Measurements from ENCODE around the gene UBIAD1. TPM values are rescaled to one million over a fixed set of nuclear protein-coding genes. Genes with fewer than 3 reads are reported as not detected.
A peak's percentile ranks its signal among the peaks of the same experiment; 100 is the strongest.

The UBIAD1 gene
- total and polyA plus RNA-seq, 5 donors from 2014 or later: 20.9 to 43.5 (median 38.3) TPM

DNA sequence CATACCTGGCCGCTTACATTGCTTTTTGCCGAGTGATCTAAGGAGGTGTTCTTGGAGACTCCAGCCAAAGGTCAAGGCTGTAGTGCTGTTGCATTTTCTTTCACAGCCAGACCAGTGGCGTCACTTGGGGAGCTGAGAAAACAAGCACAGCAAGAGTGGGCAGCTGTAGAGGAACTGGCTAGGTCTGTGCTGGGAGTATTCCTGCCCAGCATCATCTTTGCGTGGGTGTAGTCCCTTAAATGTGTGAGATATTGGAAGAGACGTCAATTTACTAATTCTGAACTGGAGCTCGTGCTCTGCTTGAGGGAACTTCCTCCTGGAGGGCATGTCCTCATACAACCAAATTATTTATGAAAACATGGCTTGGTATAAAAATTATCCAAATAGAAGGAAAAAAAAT lies 10.2 kb downstream of the UBIAD1 start:
- peaks cover 51% of the 10 kb centered on the region for H3K36me3 Mint-ChIP-seq
- Histone ChIP-seq H3K4me3 (ENCODE audit: low read depth, low read length) (no peak overlapping the region), H3K27me3 (ENCODE audit: control insufficient read depth, insufficient read depth, low read length) (no peaks in the 10 kb centered on the region), H3K9me3 (ENCODE audit: control insufficient read depth in 2 of 2, low read length in 2 of 2) (no peaks in the 10 kb centered on the region), H3K4me1 (ENCODE audit: control insufficient read depth, insufficient read depth, low read length, poor library complexity, severe bottlenecking) (peaks cover 66% of the 10 kb centered on the region), H3K36me3 (ENCODE audit: control insufficient read depth, insufficient read depth, low read length) (peaks cover 30% of the 10 kb centered on the region), H3K27ac (ENCODE audit: insufficient read depth, low read length, poor library complexity, severe bottlenecking) (no peak overlapping the region)
- H3K27me3 Mint-ChIP-seq: no peaks in the 10 kb centered on the region
- peak overlapping the region in 2 of 4 donors; percentile 28 to 63 for H3K4me3 Mint-ChIP-seq
- no peak for DNase-seq
- no peak for ATAC-seq (ENCODE audit: low read depth in 2 of 2)
- H3K4me1 Mint-ChIP-seq: peaks cover 10 to 89% (median 63%) of the 10 kb centered on the region in 4 donors
- H3K27ac Mint-ChIP-seq: peak overlapping the region; percentile 95 to 99 (median 97)
- no peaks in the 10 kb centered on the region for H3K9me3 Mint-ChIP-seq

DNA sequence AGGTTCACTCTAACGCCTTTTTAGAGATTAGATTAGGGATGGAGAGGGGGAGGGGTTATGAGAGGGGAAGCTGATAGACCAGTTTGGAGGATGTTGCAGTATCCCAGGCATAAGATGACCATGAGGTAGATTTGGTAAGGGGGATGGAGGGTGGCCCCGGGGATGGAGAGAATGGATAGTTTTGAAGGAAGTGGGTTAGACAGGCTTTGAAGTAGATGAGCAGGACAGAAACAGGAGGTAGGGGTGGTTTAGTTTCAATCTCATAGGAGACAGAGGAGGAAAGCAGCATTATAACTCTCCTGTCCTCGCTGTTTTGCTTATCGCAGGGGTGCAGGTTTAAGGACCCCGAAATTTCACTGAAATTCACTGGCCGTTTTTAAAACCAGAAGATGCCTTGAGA lies 11.8 kb downstream of the UBIAD1 start:
- DNase-seq: peak in 1 of 3 donors; percentile 49
- H3K27me3 ChIP-seq (ENCODE audit: control insufficient read depth, insufficient read depth, low read length): no peaks in the 10 kb centered on the region
- Mint-ChIP-seq H3K9me3 (no peaks in the 10 kb centered on the region), H3K27me3 (no peaks in the 10 kb centered on the region), H3K27ac (peak overlapping the region; percentile 87 to 97 (median 95)), H3K4me1 (peaks cover 10 to 78% (median 59%) of the 10 kb centered on the region in 4 donors), H3K4me3 (peak overlapping the region; percentile 62 to 89 (median 82)), H3K36me3 (peaks cover 36% of the 10 kb centered on the region)
- peak overlapping the region; percentile 57 for H3K4me3 ChIP-seq (ENCODE audit: low read depth, low read length)
- H3K4me1 ChIP-seq (ENCODE audit: control insufficient read depth, insufficient read depth, low read length, poor library complexity, severe bottlenecking): peaks cover 60% of the 10 kb centered on the region
- no peaks in the 10 kb centered on the region for H3K9me3 ChIP-seq (ENCODE audit: control insufficient read depth in 2 of 2, low read length in 2 of 2)
- H3K27ac ChIP-seq (ENCODE audit: insufficient read depth, low read length, poor library complexity, severe bottlenecking): peak overlapping the region; percentile 49
- no peak for ATAC-seq (ENCODE audit: low read depth in 2 of 2)
- peaks cover 33% of the 10 kb centered on the region for H3K36me3 ChIP-seq (ENCODE audit: control insufficient read depth, insufficient read depth, low read length)

DNA sequence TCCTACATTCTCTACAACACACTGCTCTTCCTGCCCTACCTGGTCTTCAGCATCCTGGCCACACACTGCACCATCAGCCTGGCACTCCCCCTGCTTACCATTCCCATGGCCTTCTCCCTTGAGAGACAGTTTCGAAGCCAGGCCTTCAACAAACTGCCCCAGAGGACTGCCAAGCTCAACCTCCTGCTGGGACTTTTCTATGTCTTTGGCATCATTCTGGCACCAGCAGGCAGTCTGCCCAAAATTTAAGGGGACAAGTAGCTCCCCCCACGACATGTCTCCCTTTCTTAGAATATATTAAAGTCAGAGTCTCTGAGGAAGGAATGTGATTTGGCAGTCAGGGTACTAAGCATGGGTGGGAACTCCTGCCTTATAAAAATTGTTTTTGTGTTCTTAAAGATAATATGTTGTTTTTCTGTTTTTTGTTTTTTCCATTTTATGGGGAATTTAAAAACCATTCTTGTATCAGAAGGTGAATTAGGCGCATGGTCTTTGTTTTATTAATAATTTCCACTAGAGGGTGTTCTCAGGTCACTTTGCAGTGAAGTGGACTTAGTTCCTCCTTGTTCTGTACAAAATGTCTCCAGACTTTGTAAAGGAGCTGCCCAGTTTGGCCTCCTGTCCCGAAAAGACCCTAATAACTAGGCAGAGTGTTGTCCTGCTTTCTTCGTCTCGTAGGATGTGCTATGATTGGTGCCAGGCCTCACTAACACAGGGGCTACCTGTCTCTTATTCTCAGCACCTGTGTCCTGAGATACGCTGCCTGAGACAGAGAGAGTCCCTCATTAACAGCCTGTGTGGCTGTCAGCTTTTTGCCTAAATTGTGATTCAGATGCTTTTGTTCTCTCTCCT lies 13.1 kb downstream of the UBIAD1 start:
- no peak for ATAC-seq (ENCODE audit: low read depth in 2 of 2)
- no peaks in the 10 kb centered on the region for H3K9me3 Mint-ChIP-seq
- H3K36me3 Mint-ChIP-seq: peaks cover 42% of the 10 kb centered on the region
- Histone ChIP-seq H3K9me3 (ENCODE audit: control insufficient read depth in 2 of 2, low read length in 2 of 2) (no peaks in the 10 kb centered on the region), H3K4me1 (ENCODE audit: control insufficient read depth, insufficient read depth, low read length, poor library complexity, severe bottlenecking) (peaks cover 50% of the 10 kb centered on the region), H3K27me3 (ENCODE audit: control insufficient read depth, insufficient read depth, low read length) (no peaks in the 10 kb centered on the region), H3K36me3 (ENCODE audit: control insufficient read depth, insufficient read depth, low read length) (peaks cover 41% of the 10 kb centered on the region), H3K4me3 (ENCODE audit: low read depth, low read length) (no peak overlapping the region), H3K27ac (ENCODE audit: insufficient read depth, low read length, poor library complexity, severe bottlenecking) (peak overlapping the region; percentile 49)
- no peak for DNase-seq
- no peaks in the 10 kb centered on the region for H3K27me3 Mint-ChIP-seq
- H3K4me3 Mint-ChIP-seq: peak overlapping the region in 3 of 4 donors; percentile 11 to 65 (median 45)
- H3K27ac Mint-ChIP-seq: peak overlapping the region; percentile 95 to 97 (median 96)
- peaks cover 10 to 74% (median 52%) of the 10 kb centered on the region in 4 donors for H3K4me1 Mint-ChIP-seq

DNA sequence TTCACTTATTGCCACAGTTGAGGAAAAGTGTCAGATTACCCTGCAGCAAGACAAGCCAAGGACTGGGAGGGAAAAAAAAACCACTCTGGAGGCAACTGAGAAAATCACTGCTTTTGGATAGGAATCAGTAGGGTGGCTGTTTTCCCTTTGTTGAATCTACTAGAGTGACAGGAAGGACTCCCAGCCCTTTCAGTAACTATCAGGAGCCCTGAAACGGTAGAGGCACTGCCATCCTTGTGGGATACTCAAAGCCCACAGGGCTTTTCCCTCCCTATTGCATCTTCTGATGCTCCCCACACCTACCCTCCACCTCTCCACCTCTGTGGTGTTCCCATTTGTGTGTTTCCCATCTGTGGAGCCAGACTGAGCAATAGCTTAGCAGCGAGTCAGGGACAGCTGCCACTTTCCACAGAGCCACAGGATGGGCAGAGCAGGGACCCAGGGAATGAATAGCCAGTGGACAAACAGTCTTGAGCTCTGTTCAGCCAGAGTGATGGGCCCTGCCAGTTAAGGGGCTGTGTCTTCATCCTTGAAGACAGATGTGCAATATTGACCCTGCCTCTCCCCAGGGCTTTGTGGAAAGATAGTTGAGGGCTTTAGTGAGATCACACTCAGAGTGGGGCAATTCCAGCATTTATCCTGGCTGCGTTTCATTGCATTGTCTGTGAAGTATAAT lies 13.9 kb downstream of the UBIAD1 start:
- H3K36me3 ChIP-seq (ENCODE audit: control insufficient read depth, insufficient read depth, low read length): peaks cover 41% of the 10 kb centered on the region
- H3K27me3 ChIP-seq (ENCODE audit: control insufficient read depth, insufficient read depth, low read length): no peaks in the 10 kb centered on the region
- H3K27ac ChIP-seq (ENCODE audit: insufficient read depth, low read length, poor library complexity, severe bottlenecking): no peak overlapping the region
- DNase-seq (no peak), ATAC-seq (ENCODE audit: low read depth in 2 of 2) (no peak)
- H3K9me3 ChIP-seq (ENCODE audit: control insufficient read depth in 2 of 2, low read length in 2 of 2): no peaks in the 10 kb centered on the region
- Mint-ChIP-seq H3K9me3 (no peaks in the 10 kb centered on the region), H3K27ac (peak overlapping the region; percentile 95 to 97 (median 96)), H3K4me1 (peaks cover 10 to 74% (median 46%) of the 10 kb centered on the region in 4 donors), H3K4me3 (peak overlapping the region in 2 of 4 donors; percentile 24 to 45), H3K36me3 (peaks cover 43% of the 10 kb centered on the region), H3K27me3 (no peaks in the 10 kb centered on the region)
- H3K4me1 ChIP-seq (ENCODE audit: control insufficient read depth, insufficient read depth, low read length, poor library complexity, severe bottlenecking): peaks cover 47% of the 10 kb centered on the region
- H3K4me3 ChIP-seq (ENCODE audit: low read depth, low read length): no peak overlapping the region

DNA sequence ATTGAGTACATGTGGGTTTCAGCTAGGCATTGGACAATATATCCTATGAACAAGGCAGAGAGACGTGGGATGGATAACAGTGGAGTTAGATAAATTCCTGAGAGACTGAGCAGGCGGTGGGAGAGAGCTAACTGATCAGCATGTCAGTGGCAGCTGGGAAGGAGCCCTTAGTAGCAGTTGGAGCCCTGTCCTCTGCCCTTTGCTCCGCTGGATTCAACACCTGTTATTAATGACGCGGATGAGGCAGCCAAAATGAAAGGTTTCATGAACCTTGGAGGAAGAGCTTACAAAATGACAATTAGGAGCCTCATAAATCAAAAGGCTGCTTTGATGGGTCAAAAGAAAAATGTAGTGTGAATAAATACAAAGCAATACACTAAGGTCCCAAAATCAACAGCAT lies 16.1 kb downstream of the UBIAD1 start:
- H3K4me3 ChIP-seq (ENCODE audit: low read depth, low read length): no peak overlapping the region
- DNase-seq: no peak
- no peak overlapping the region for H3K4me3 Mint-ChIP-seq
- no peaks in the 10 kb centered on the region for H3K9me3 ChIP-seq (ENCODE audit: control insufficient read depth in 2 of 2, low read length in 2 of 2)
- H3K27ac ChIP-seq (ENCODE audit: insufficient read depth, low read length, poor library complexity, severe bottlenecking): no peak overlapping the region
- H3K4me1 Mint-ChIP-seq: peaks cover 7 to 70% (median 38%) of the 10 kb centered on the region in 4 donors
- H3K4me1 ChIP-seq (ENCODE audit: control insufficient read depth, insufficient read depth, low read length, poor library complexity, severe bottlenecking): peaks cover 29% of the 10 kb centered on the region
- peaks cover 41% of the 10 kb centered on the region for H3K36me3 ChIP-seq (ENCODE audit: control insufficient read depth, insufficient read depth, low read length)
- H3K9me3 Mint-ChIP-seq: no peaks in the 10 kb centered on the region
- H3K27ac Mint-ChIP-seq: peak overlapping the region in 2 of 3 donors; percentile 14 to 51
- ATAC-seq (ENCODE audit: low read depth in 2 of 2): no peak
- no peaks in the 10 kb centered on the region for H3K27me3 Mint-ChIP-seq
- no peaks in the 10 kb centered on the region for H3K27me3 ChIP-seq (ENCODE audit: control insufficient read depth, insufficient read depth, low read length)
- H3K36me3 Mint-ChIP-seq: peaks cover 43% of the 10 kb centered on the region

DNA sequence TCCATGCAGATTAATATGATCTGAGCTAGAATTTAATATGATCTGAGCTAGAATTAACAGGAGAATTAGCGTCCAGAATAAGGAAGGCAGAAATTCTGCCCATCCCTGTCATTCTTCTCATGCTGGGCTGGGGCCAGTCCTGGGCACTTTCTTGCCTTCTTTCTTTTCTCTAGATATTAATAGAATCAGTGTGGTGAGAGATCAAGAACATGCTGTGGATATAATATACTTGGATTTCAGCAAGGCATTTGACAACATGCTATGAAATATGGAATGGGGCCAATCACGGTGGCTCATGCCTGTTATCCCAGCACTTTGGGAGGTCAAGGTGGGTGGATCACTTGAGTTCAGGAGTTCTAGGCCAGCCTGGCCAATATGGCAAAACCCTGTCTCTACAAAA lies 18.1 kb downstream of the UBIAD1 start:
- Histone ChIP-seq H3K9me3 (ENCODE audit: control insufficient read depth in 2 of 2, low read length in 2 of 2) (no peaks in the 10 kb centered on the region), H3K36me3 (ENCODE audit: control insufficient read depth, insufficient read depth, low read length) (peaks cover 42% of the 10 kb centered on the region), H3K4me1 (ENCODE audit: control insufficient read depth, insufficient read depth, low read length, poor library complexity, severe bottlenecking) (peaks cover 23% of the 10 kb centered on the region), H3K27ac (ENCODE audit: insufficient read depth, low read length, poor library complexity, severe bottlenecking) (no peak overlapping the region), H3K4me3 (ENCODE audit: low read depth, low read length) (no peak overlapping the region), H3K27me3 (ENCODE audit: control insufficient read depth, insufficient read depth, low read length) (no peaks in the 10 kb centered on the region)
- Mint-ChIP-seq H3K36me3 (peaks cover 39% of the 10 kb centered on the region), H3K4me1 (peaks cover 7 to 67% (median 38%) of the 10 kb centered on the region in 4 donors), H3K9me3 (no peaks in the 10 kb centered on the region), H3K27me3 (no peaks in the 10 kb centered on the region), H3K27ac (peak overlapping the region in 2 of 3 donors; percentile 43 to 69), H3K4me3 (no peak overlapping the region)
- ATAC-seq (ENCODE audit: low read depth in 2 of 2): no peak
- no peak for DNase-seq

DNA sequence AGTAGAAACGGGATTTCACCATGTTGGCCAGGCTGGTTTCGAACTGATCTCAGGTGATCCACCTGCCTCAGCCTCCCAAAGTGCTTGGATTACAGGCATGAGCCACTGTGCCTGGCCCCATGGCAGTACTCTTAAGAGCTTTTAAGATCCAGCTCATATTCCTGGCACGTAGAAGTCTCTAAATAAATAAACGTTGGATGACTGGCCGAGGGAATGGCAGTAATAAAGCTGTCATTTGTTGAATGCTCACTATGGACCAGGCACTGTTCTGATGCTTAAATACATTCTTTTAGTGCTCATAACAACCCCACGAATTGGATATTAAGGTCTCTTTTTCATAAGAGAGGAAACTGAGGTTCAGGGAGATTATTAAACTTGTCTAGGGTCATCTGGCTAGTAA lies 20.9 kb downstream of the UBIAD1 start:
- Mint-ChIP-seq H3K9me3 (no peaks in the 10 kb centered on the region), H3K27ac (peak overlapping the region in 1 of 3 donors; percentile 7), H3K4me3 (peak overlapping the region in 1 of 4 donors; percentile 26), H3K4me1 (peaks cover 7 to 59% (median 33%) of the 10 kb centered on the region in 4 donors), H3K27me3 (no peaks in the 10 kb centered on the region), H3K36me3 (peaks cover 30% of the 10 kb centered on the region)
- DNase-seq: no peak
- peaks cover 23% of the 10 kb centered on the region for H3K36me3 ChIP-seq (ENCODE audit: control insufficient read depth, insufficient read depth, low read length)
- no peaks in the 10 kb centered on the region for H3K9me3 ChIP-seq (ENCODE audit: control insufficient read depth in 2 of 2, low read length in 2 of 2)
- H3K4me1 ChIP-seq (ENCODE audit: control insufficient read depth, insufficient read depth, low read length, poor library complexity, severe bottlenecking): peaks cover 27% of the 10 kb centered on the region
- H3K4me3 ChIP-seq (ENCODE audit: low read depth, low read length): no peak overlapping the region
- ATAC-seq (ENCODE audit: low read depth in 2 of 2): no peak
- no peaks in the 10 kb centered on the region for H3K27me3 ChIP-seq (ENCODE audit: control insufficient read depth, insufficient read depth, low read length)
- no peak overlapping the region for H3K27ac ChIP-seq (ENCODE audit: insufficient read depth, low read length, poor library complexity, severe bottlenecking)

Data from CD4-positive, CD25-positive, alpha-beta regulatory T cell (primary cell).